K562 (cell line): ENCODE results near the gene RTF1. TPM values are rescaled to one million over a fixed set of nuclear protein-coding genes. Genes with fewer than 3 reads are reported as not detected.
A peak's percentile ranks its signal among the peaks of the same experiment; 100 is the strongest.

Source experiments
- BCOR ChIP-seq: fragments of 450-650 bp; IDR thresholded peaks from 2 replicates; pipeline ENCODE4 v1.6.1; 2016
- CHD4 ChIP-seq: fragments of 200-600 bp; sonication (generic); IDR thresholded peaks from 3 replicates; pipeline ENCODE4 v1.6.1; 2012; ENCODE audit warnings: low read depth, mild to moderate bottlenecking, mixed read lengths, low read length, inconsistent platforms; ENCODE audit not compliant: insufficient read depth, insufficient replicate concordance, poor library complexity, severe bottlenecking
- GATA2 ChIP-seq: sonication (generic); formaldehyde crosslinking; IDR thresholded peaks from 2 replicates; pipeline ENCODE4 v1.4.0; 2020; ENCODE audit warnings: mild to moderate bottlenecking, missing genetic modification reagents
- HIVEP1 ChIP-seq: fragments of 250-450 bp; sonication (Bioruptor Pico); IDR thresholded peaks from 2 replicates; pipeline ENCODE4 v1.4.0; 2020; ENCODE audit warnings: mild to moderate bottlenecking
- HMG20B ChIP-seq: fragments of 250-450 bp; sonication (Bioruptor Pico); IDR thresholded peaks from 2 replicates; pipeline ENCODE4 v1.5.0; 2021; ENCODE audit warnings: mild to moderate bottlenecking
- NCOA2 ChIP-seq, 2 experiments: fragments of 450-650 bp; IDR thresholded peaks; 2 replicates each; pipeline ENCODE4 v1.6.1; 2018; ENCODE audit warnings: mild to moderate bottlenecking in 2 of 2, moderate library complexity in 1 of 2; ENCODE audit not compliant: partially characterized antibody in 2 of 2
- NCOA4 ChIP-seq: fragments of 450-650 bp; IDR thresholded peaks from 2 replicates; pipeline ENCODE4 v1.6.1; 2018; ENCODE audit warnings: mild to moderate bottlenecking; ENCODE audit not compliant: partially characterized antibody
- NFIX ChIP-seq: fragments of 250-450 bp; sonication (Bioruptor Pico); IDR thresholded peaks from 2 replicates; pipeline ENCODE4 v1.4.0; 2020; ENCODE audit warnings: low read depth, mild to moderate bottlenecking, moderate library complexity
- SAFB2 ChIP-seq: fragments of 200-400 bp; formaldehyde crosslinking; IDR thresholded peaks from 2 replicates; pipeline ENCODE4 v1.6.1; 2018; ENCODE audit warnings: borderline replicate concordance, low read length, low read depth, moderate library complexity; ENCODE audit not compliant: severe bottlenecking
- SOX6 ChIP-seq: fragments of 450-650 bp; IDR thresholded peaks from 2 replicates; pipeline ENCODE4 v1.6.1; 2014; ENCODE audit warnings: mild to moderate bottlenecking
- SRSF3 ChIP-seq: fragments of 200-400 bp; formaldehyde crosslinking; IDR thresholded peaks from 2 replicates; pipeline ENCODE4 v1.6.1; 2016; ENCODE audit warnings: mild to moderate bottlenecking, low read length, moderate library complexity; ENCODE audit not compliant: insufficient read depth
- TAL1 ChIP-seq: fragments of 450-650 bp; IDR thresholded peaks from 2 replicates; pipeline ENCODE4 v1.6.1; 2016; ENCODE audit warnings: mild to moderate bottlenecking
- TFAM ChIP-seq: fragments of 250-450 bp; sonication (Bioruptor Pico); conservative IDR thresholded peaks from 2 replicates; pipeline ENCODE4 v1.5.0; 2021; ENCODE audit warnings: mild to moderate bottlenecking, moderate library complexity
- ZBTB1 ChIP-seq: sonication (generic); formaldehyde crosslinking; IDR thresholded peaks from 2 replicates; pipeline ENCODE4 v1.8.1; 2023; ENCODE audit warnings: missing genetic modification reagents, low read depth, mild to moderate bottlenecking, borderline replicate concordance
- ZFX ChIP-seq: sonication (generic); formaldehyde crosslinking; IDR thresholded peaks from 2 replicates; pipeline ENCODE4 v1.8.0; 2022; ENCODE audit warnings: mild to moderate bottlenecking, missing genetic modification reagents, moderate library complexity
- ZNF239 ChIP-seq: fragments of 250-450 bp; sonication (Bioruptor Pico); IDR thresholded peaks from 2 replicates; pipeline ENCODE4 v1.4.0; 2020; ENCODE audit warnings: mild to moderate bottlenecking
- ZNF253 ChIP-seq: fragments of 250-450 bp; sonication (Bioruptor Pico); conservative IDR thresholded peaks from 2 replicates; pipeline ENCODE4 v1.6.1; 2021; ENCODE audit warnings: mild to moderate bottlenecking
- polyA plus RNA-seq, 8 experiments: library from polyadenylated mRNA; depleted of rRNA in 4 of 8; stranded (reverse) in 5 of 8; unstranded in 3 of 8; fragments of >200 nt; fragmentation: Nextera tagmentation in 2 of 8; fragmentation: Illumina TruSeq in 1 of 8; extraction: Ambion mirVana in 2 of 8; extraction: Trizol in 1 of 8; gene quantifications; 2 replicates each; pipeline versions ENCODE4 v1.2.1 to v1.2.3, GENCODE V29; 2011 to 2014; ENCODE audit warnings: inconsistent platforms in 1 of 8, missing spikeins in 1 of 8
- total RNA-seq, 7 experiments: library from RNA; depleted of rRNA in 6 of 7; stranded (reverse); fragments of >200 nt in 6 of 7; fragmentation: Illumina TruSeq in 2 of 7; extraction: Trizol in 2 of 7; gene quantifications; 2 replicates each; pipeline versions ENCODE4 v1.2.1 to v1.2.3, GENCODE V29; 2011 to 2021; ENCODE audit warnings: low replicate concordance in 1 of 7
- TF ChIP-seq, protein P1 (sequence below): sonication (generic); formaldehyde crosslinking; IDR thresholded peaks from 2 replicates; pipeline ENCODE4 v1.8.0; 2022; ENCODE audit warnings: missing genetic modification reagents, mild to moderate bottlenecking, moderate library complexity, borderline replicate concordance
- TF ChIP-seq, protein P2 (sequence below): fragments of 450-650 bp; conservative IDR thresholded peaks from 2 replicates; pipeline ENCODE4 v1.6.1; 2016; ENCODE audit warnings: missing genetic modification characterization, low read depth, mild to moderate bottlenecking, missing compliant biosample characterization, moderate library complexity
- TF ChIP-seq, protein P3 (sequence below): IDR thresholded peaks from 2 replicates; pipeline ENCODE4 v1.6.1; 2014; ENCODE audit warnings: antibody characterized with exemption
- TF ChIP-seq, protein P4 (sequence below): IDR thresholded peaks from 2 replicates; pipeline ENCODE4 v1.6.1; 2016; ENCODE audit warnings: missing genetic modification characterization, missing compliant biosample characterization
- TF ChIP-seq, protein P5 (sequence below): sonication (generic); formaldehyde crosslinking; IDR thresholded peaks from 2 replicates; pipeline ENCODE4 v1.8.1; 2022; ENCODE audit warnings: missing genetic modification reagents

The RTF1 gene
- total and polyA plus RNA-seq, 9 of the 15 experiments (the other 6 are each of a cell fraction or from before 2014, with no cell fraction given) = 7.6 to 69.5 (median 31.5) TPM

DNA sequence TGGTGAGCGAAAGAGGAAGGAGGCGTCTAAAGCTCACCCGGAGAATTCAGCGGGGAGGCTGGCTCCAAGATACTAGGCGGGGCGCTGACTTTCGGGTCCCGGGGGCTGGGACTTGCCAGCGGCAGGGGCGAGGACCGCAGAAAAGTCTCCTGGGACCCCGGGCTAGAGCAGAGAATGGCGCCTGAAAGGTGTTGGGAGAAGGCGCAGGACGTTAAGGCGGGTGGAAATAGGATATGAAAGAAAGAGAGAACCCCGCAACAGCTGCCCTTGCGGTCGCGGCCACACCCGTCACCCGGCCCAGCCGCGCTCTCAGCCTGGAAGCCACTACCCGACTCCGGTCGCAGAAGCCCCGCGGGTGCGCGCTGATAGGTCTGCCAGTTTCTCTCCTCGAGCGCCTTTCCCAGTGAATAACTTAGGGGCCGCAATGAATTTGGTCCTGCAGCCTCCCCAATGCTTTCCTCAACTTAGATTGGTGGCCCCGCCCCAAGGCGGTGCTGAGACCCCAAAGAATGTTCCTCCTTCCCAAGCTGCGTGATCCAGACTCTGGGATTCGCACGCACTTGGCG lies 96.1 kb downstream of the RTF1 start (continued):
- TF ChIP-seq, protein P1, sequence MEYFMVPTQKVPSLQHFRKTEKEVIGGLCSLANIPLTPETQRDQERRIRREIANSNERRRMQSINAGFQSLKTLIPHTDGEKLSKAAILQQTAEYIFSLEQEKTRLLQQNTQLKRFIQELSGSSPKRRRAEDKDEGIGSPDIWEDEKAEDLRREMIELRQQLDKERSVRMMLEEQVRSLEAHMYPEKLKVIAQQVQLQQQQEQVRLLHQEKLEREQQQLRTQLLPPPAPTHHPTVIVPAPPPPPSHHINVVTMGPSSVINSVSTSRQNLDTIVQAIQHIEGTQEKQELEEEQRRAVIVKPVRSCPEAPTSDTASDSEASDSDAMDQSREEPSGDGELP = peak; percentile 81
- no peak for TF ChIP-seq HIVEP1 (CRISPR knock-in tag)
- no peak for TF ChIP-seq HMG20B (CRISPR knock-in tag)
- no peak for TF ChIP-seq NCOA2 (IDR thresholded peaks at IDR 0.05; ENCODE audit: partially characterized antibody in 2 of 2)
- TF ChIP-seq, protein P2, sequence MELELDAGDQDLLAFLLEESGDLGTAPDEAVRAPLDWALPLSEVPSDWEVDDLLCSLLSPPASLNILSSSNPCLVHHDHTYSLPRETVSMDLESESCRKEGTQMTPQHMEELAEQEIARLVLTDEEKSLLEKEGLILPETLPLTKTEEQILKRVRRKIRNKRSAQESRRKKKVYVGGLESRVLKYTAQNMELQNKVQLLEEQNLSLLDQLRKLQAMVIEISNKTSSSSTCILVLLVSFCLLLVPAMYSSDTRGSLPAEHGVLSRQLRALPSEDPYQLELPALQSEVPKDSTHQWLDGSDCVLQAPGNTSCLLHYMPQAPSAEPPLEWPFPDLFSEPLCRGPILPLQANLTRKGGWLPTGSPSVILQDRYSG (tag) = no peak
- TF ChIP-seq GATA2 (CRISPR knock-in tag) = no peak
- TF ChIP-seq, protein P3, sequence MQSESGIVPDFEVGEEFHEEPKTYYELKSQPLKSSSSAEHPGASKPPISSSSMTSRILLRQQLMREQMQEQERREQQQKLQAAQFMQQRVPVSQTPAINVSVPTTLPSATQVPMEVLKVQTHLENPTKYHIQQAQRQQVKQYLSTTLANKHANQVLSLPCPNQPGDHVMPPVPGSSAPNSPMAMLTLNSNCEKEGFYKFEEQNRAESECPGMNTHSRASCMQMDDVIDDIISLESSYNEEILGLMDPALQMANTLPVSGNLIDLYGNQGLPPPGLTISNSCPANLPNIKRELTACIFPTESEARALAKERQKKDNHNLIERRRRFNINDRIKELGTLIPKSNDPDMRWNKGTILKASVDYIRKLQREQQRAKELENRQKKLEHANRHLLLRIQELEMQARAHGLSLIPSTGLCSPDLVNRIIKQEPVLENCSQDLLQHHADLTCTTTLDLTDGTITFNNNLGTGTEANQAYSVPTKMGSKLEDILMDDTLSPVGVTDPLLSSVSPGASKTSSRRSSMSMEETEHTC = no peak
- TF ChIP-seq ZNF239 (CRISPR knock-in tag) = no peak
- TF ChIP-seq SOX6 = no peak
- no peak for TF ChIP-seq NCOA4
- TF ChIP-seq TAL1 = no peak
- TF ChIP-seq, protein P4, sequence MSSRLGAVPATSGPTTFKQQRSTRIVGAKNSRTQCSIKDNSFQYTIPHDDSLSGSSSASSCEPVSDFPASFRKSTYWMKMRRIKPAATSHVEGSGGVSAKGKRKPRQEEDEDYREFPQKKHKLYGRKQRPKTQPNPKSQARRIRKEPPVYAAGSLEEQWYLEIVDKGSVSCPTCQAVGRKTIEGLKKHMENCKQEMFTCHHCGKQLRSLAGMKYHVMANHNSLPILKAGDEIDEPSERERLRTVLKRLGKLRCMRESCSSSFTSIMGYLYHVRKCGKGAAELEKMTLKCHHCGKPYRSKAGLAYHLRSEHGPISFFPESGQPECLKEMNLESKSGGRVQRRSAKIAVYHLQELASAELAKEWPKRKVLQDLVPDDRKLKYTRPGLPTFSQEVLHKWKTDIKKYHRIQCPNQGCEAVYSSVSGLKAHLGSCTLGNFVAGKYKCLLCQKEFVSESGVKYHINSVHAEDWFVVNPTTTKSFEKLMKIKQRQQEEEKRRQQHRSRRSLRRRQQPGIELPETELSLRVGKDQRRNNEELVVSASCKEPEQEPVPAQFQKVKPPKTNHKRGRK (tag) = no peak
- no peak for TF ChIP-seq TFAM (CRISPR knock-in tag)
- TF ChIP-seq SAFB2 = no peak
- no peak for TF ChIP-seq CHD4
- no peak for TF ChIP-seq SRSF3
- TF ChIP-seq ZNF253 (CRISPR knock-in tag) = no peak
- TF ChIP-seq ZBTB1 (CRISPR knock-in tag) = peak; percentile 92
- TF ChIP-seq ZFX (CRISPR knock-in tag) = no peak
- no peak for TF ChIP-seq BCOR
- TF ChIP-seq, protein P5, sequence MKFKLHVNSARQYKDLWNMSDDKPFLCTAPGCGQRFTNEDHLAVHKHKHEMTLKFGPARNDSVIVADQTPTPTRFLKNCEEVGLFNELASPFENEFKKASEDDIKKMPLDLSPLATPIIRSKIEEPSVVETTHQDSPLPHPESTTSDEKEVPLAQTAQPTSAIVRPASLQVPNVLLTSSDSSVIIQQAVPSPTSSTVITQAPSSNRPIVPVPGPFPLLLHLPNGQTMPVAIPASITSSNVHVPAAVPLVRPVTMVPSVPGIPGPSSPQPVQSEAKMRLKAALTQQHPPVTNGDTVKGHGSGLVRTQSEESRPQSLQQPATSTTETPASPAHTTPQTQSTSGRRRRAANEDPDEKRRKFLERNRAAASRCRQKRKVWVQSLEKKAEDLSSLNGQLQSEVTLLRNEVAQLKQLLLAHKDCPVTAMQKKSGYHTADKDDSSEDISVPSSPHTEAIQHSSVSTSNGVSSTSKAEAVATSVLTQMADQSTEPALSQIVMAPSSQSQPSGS (CRISPR knock-in tag) = no peak
- TF ChIP-seq NFIX (CRISPR knock-in tag) = no peak
